ENCODE results near the gene UBR3.
A peak's percentile ranks its signal among the peaks of the same experiment; 100 is the strongest.
"Not testable (repeated sequence)": the region's sequence is repeated elsewhere in the genome, so short reads cannot be mapped to it uniquely, and the experiment has no call there.

UBR3 gene

DNA sequence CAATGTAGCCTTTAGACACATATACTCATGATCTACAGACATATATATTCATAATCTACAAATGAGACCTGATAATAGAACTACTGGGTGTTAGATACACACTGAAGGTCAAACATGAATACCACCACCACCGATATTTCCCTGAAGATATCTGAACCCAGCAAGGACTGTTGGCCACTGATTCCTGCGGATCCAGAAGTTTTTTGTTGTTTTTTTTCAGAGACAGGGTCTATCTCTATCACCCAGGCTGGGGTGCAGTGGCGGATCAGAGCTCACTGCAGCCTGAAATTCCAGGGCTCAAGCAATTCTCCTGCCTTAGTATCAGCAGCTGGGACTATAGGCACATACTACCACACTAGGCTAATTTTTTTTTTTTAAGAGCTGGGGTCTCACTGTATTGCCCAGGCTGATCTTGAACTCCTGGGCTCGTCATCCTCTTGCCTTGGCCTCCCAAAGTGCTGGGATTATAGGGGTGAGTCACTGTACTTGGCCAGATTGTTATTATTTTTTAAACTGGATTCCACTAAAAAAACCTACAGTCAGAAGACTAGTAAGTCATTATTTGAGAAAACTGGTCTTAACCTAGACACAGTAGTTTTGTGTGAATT is 4.4 kb upstream of the UBR3 start:
- no peak for DNase-seq

DNA sequence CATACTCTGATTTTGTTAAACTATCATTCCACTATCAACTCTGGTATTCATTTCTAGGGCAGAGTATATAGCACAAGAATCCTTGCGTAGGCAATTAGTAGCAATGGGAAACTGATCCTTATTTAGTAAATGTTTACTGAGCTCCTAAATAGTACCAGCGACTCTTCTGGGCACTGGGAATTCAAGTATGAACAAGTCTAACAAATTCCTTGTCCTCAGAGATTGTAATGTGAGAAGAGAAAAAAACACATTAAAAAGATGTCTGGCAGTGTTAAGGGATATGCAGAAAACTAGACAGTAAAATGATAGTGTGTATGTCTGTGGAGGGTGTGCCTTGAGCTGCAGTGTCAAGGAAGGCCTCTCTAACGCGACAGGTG is 3.3 kb upstream of the UBR3 start:
- DNase-seq, result no peak

- DNase-seq, result peak; percentile 50
Measured at GRCh38 chr2:169824373-169825333, 2.6 kb upstream of the UBR3 start, which contains the start of gene METTL5. Gene METTL5 (minus strand): TSS chr2:169824905. CDS start chr2:169824597, 308 bp downstream.

DNA sequence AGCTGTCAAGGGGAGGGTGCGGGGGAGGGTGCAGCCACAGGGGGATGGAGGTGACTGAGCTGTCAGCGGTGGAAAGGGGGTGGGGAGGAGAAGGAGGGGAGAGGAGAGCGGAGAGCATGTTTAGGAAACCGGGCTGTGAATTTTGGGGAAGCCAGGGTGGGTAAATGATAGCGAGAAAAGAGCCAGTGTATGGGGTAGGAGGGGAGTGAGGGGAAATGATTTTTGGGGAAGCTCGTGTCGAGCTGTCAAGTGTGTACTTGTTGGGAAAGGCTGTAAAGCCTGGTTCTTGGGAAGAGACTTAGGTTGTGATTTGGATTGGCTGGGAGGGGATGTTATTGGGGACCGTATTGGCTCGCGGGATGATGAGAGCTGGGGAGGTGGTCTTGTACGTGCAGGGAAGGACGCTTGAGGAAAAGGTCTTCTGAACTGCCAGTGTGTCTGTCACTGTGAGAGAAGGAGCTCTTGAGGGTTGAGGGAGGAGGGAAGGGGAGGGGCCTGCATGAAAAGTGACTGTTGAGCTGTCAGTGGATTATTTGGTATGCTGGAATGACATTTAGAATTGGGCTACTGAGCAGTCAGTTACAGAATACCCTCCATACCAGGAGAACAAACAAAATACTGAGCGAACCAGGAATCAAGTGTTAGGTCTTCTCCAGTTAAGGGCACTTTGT is 1.0 kb downstream of the UBR3 start:
- DNase-seq, result no peak

GRCh38 chr2:169834401-169834800 is 7.1 kb downstream of the UBR3 start:
- no peak for DNase-seq

DNA sequence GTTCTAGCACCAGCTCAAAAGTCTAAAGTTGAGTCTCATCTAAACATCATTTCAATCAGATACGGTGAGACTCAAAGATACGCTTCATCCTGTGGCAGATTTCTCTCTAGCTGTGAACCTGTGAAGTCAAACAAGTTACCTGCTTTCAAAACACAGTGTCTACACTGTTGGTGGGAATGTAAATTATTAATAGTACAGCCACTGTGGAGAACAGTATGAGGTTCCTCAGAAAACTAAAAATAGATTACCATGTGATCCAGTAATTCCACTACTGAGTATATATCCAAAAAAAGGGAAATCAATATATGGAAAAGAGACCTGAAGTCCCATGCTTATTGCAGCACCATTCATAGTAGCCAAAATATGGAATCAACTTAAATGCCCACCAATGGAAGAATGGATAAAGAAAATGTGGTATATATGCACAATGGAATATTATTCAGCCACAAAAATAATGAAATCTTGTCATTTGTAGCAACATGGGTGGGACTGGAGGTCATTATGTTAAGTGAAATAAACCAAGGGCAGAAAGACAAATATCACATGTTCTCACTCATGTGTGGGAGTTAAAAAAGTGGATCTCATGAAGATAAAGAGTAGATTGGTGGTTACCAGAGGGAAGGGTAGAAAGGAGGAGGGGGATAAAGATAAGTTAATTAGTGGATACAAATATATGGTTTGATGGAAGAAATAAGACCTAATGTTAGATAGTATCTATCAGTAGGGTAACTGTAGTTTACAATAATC is 11.7 kb downstream of the UBR3 start:
- no peak for DNase-seq

GRCh38 chr2:169839954-169840746 is 12.9 kb downstream of the UBR3 start:
- DNase-seq, result no peak

DNA sequence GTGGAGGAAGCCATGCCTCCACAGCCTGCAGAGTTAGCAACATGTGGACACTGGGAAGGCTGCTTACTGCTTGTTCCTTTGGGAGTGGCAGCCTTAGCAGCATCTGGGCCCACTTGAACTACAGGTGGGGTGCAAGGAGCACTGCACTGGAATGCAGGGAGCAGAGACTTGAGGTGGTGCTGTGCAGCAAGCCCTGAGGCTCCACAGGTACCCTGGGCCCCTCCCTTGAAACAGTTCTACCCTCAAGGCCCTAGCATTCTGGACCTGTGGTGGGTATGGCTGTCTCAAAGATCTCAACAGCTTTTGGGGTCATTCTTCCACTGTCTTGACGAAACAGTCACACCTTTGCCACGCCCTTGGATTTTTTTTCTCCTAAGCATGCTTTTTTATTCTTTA is 13.5 kb downstream of the UBR3 start:
- DNase-seq, result no peak

- not testable (repeated sequence) for DNase-seq
Measured at GRCh38 chr2:169841625-169842024, 14.4 kb downstream of the UBR3 start.

- DNase-seq, result no peak
Measured at GRCh38 chr2:169845016-169845415, 17.8 kb downstream of the UBR3 start.

DNA sequence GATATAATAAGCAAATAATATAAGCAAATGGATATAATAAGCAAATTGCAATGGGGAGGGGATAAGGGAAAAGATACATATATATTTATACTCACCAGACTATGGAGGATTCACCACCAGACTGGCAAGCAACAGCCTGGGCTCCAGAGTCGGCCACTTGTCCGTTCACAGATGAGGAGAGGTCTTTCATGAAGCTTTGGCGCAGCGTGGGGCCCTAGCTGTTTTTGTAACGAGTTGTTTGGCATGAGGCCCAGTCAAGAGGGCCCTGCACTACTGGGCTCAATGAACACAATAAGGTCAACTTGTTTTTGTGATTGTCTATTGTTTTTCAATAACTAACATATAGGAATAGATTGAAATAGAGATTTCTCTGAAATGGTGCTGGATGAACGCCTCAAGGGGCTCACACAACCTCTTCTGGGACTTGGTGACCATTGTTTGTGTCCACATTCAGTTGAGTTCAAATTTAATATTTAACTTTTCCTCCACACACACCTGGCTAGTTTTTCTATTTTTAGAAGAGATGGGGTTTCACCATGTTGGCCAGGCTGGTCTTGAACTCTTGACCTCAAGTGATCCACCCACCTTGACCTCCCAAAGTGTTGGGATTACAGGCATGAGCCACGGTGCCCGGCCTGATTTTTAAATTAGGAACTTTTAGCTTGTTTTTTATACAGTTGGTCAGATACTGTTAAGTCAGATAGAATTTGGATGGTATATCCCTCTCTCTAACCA is 21.9 kb downstream of the UBR3 start:
- DNase-seq, result not testable (repeated sequence)

- DNase-seq, result no peak
Measured at GRCh38 chr2:169849710-169850109, 22.5 kb downstream of the UBR3 start.

- peak; percentile 10 for DNase-seq
Measured at GRCh38 chr2:169853041-169853668, 25.9 kb downstream of the UBR3 start.

DNA sequence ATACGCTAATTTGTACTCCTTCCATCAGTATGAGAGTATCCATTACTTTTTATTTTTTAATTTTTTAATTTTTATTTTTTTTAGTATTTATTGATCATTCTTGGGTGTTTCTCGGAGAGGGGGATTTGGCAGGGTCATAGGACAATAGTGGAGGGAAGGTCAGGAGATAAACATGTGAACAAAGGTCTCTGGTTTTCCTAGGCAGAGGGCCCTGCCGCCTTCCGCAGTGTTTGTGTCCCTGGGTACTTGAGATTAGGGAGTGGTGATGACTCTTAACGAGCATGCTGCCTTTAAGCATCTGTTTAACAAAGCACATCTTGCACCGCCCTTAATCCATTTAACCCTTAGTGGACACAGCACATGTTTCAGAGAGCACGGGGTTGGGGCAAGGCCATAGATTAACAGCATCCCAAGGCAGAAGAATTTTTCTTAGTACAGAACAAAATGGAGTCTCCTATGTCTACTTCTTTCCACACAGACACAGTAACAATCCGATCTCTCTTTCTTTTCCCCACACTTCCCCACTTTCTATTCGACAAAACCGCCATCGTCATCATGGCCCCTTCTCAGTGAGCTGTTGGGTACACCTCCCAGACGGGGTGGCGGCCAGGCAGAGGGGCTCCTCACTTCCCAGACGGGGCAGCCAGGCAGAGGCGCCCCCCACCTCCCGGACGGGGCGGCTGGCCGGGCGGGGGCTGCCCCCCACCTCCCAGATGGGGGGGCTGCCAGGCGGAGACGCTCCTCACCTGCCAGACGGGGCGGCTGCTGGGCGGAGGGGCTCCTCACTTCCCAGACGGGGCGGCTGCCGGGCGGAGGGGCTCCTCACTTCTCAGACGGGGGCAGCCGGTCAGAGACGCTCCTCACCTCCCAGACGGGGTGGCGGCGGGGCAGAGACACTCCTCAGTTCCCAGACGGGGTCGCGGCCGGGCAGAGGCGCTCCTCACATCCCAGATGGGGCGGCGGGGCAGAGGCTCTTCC is 28.3 kb downstream of the UBR3 start:
- DNase-seq, result not testable (repeated sequence)

- DNase-seq, result no peak
Measured at GRCh38 chr2:169859423-169859822, 32.2 kb downstream of the UBR3 start.

DNA sequence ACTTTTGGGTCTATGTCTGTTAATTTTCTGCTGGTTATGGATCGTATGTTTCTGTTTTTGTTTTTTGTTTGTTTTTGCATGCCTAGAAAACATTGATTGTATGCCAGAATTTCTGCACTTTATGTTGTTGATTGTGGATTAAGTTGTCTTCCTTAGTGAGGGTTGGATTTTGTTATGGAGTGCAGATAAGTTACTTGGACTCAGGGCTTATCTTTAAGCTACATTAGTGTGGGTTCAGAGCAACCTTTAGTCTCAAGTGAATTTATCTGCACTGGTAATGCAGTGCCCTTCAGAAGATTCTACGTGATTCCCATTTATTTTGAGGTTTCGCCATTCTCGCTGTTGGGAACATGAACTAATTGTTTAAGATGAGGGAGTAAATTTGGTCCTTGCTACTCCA is 32.9 kb downstream of the UBR3 start:
- no peak for DNase-seq

- no peak for DNase-seq
Measured at GRCh38 chr2:169862816-169863215, 35.6 kb downstream of the UBR3 start.

GRCh38 chr2:169865492-169865891 is 38.2 kb downstream of the UBR3 start:
- no peak for DNase-seq

DNA sequence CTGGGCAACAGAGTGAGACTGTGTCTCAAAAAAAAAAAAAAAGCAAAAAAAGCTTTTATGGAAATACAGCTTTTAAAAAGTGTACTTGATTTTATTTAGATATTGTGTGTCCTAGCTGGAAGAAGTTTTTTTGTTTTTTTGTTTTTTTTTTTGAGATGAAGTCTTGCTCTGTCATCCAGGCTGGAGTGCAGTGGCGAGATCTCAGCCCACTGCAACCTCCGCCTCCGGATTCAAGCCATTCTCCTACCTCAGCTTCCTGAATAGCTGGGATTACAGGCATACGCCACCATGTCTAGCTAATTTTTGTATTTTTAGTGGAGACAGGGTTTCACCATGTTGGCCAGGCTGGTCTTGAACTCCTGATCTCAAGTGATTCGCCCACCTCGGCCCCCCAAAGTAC is 39.0 kb downstream of the UBR3 start:
- not testable (repeated sequence) for DNase-seq

GRCh38 chr2:169867579-169867978 is 40.3 kb downstream of the UBR3 start:
- DNase-seq, result no peak

Data from GF-D8 (cell line).